Tibial artery (tissue), 4 donors: ENCODE results near the gene SCG2.
"Not testable (repeated sequence)": the region's sequence is repeated elsewhere in the genome, so short reads cannot be mapped to it uniquely, and the experiment has no call there.

Experiments used
- DNase-seq, 2 donors: peaks; one replicate each; pipeline ENCODE4 v3.0.0-alpha.2; 2019
- H3K27ac ChIP-seq, 2 donors: fragments of 200-600 bp; sonication (generic) in 1 of 2; 1 replicate in 1 of 2; 2 replicates in 1 of 2; pipeline ENCODE4 v1.5.1; 2018 to 2019; ENCODE audit warnings: mild to moderate bottlenecking in 1 of 2
- H3K27me3 ChIP-seq, 2 donors: fragments of 200-600 bp; sonication (generic) in 1 of 2; one replicate each; pipeline versions ENCODE4 v1.5.1 to v1.6.0; 2016 to 2019
- H3K36me3 ChIP-seq, 3 donors: fragments of 200-600 bp; sonication (generic) in 2 of 3; one replicate each; pipeline ENCODE4 v1.5.1; 2016 to 2019; ENCODE audit warnings: mild to moderate bottlenecking in 2 of 3
- H3K4me1 ChIP-seq, 4 donors: fragments of 200-600 bp; sonication (generic) in 2 of 4; 1 replicate in 3 of 4; 2 replicates in 1 of 4; pipeline ENCODE4 v1.5.1; 2016 to 2019
- H3K4me3 ChIP-seq, 2 donors: fragments of 200-600 bp; sonication (generic) in 1 of 2; 1 replicate in 1 of 2; 2 replicates in 1 of 2; pipeline ENCODE4 v1.5.1; 2018 to 2019; ENCODE audit warnings: mild to moderate bottlenecking in 2 of 2
- H3K9me3 ChIP-seq, 3 donors: fragments of 200-600 bp; sonication (generic) in 1 of 3; one replicate each; pipeline ENCODE4 v1.5.1; 2016 to 2019
- intact Hi-C: fragments of 100-400 bp; cut with DNase I; formaldehyde crosslinking; loops from one replicate; pipeline ENCODE4 v1.15.0; 2023; ENCODE audit warnings: low total_unique reads
- TF ChIP-seq, protein P1 (sequence below), 2 experiments: fragments of 200-600 bp in 1 of 2; fragments of 450-650 bp in 1 of 2; IDR thresholded peaks; one replicate each; pipeline ENCODE4 v1.5.1; 2017 to 2019; ENCODE audit warnings: antibody characterized with exemption in 2 of 2, mild to moderate bottlenecking in 1 of 2, moderate library complexity in 1 of 2

Gene SCG2

DNA sequence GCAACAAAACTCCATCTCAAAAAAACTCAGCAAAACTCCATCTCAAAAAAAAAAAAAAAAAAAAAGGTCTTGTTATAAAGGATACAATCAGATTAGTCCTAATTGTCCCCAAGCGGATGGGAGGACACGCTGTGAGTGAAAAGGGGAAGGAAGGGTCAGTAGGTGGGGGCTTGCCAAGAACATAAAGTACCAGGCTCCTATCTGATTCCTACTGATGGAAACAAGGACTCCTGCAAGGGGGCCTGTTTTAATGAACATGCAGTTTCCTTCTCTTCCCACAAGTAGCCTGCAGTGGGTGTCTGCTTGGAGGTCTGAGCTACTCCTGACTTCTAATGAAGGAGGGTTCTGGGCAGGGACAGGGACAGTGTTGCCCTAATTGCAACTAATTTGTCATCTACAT, 7.9 kb downstream of the SCG2 start:
- no peaks in the 10 kb centered on the region for H3K27me3 ChIP-seq
- no peak overlapping the region for H3K27ac ChIP-seq
- H3K4me1 ChIP-seq, result no peaks in the 10 kb centered on the region
- H3K36me3 ChIP-seq, result no peaks in the 10 kb centered on the region
- TF ChIP-seq, protein P1, sequence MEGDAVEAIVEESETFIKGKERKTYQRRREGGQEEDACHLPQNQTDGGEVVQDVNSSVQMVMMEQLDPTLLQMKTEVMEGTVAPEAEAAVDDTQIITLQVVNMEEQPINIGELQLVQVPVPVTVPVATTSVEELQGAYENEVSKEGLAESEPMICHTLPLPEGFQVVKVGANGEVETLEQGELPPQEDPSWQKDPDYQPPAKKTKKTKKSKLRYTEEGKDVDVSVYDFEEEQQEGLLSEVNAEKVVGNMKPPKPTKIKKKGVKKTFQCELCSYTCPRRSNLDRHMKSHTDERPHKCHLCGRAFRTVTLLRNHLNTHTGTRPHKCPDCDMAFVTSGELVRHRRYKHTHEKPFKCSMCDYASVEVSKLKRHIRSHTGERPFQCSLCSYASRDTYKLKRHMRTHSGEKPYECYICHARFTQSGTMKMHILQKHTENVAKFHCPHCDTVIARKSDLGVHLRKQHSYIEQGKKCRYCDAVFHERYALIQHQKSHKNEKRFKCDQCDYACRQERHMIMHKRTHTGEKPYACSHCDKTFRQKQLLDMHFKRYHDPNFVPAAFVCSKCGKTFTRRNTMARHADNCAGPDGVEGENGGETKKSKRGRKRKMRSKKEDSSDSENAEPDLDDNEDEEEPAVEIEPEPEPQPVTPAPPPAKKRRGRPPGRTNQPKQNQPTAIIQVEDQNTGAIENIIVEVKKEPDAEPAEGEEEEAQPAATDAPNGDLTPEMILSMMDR (IDR thresholded peaks at IDR 0.05), result no peak
- H3K4me3 ChIP-seq, result no peak overlapping the region
- no peaks in the 10 kb centered on the region for H3K9me3 ChIP-seq
- intact Hi-C loops, result no loop called here
- no peak for DNase-seq

- H3K27ac ChIP-seq, H3K4me3 ChIP-seq, H3K27me3 ChIP-seq, H3K36me3 ChIP-seq, H3K9me3 ChIP-seq, intact Hi-C loops, DNase-seq, H3K4me1 ChIP-seq: not testable (repeated sequence)
Measured at GRCh38 chr2:223592689-223593088, 9.5 kb downstream of the SCG2 start.

DNA sequence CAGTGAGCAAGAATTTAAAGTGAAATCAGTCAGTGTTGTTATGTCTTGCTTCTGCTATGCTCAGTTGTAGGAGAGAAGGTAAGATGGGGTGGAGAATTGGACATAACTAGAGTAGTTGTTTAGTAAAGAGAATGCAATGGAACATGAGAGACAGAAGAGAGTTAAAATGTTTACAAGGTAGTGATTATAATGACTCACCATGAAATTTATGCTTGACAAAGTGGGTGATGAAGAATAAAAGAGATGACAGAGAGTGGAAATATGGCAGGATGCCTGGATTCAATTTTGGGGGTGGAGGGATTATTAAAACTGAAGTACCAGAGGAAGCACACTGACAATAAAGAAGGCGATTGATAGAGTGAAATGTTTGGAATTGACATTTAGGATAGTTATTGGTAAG, 10.6 kb downstream of the SCG2 start:
- H3K27ac ChIP-seq, result no peak overlapping the region
- no peaks in the 10 kb centered on the region for H3K9me3 ChIP-seq
- H3K27me3 ChIP-seq, result no peaks in the 10 kb centered on the region
- H3K4me1 ChIP-seq, result no peaks in the 10 kb centered on the region
- no peak for DNase-seq
- TF ChIP-seq, protein P1 (IDR thresholded peaks at IDR 0.05), result no peak
- no peaks in the 10 kb centered on the region for H3K36me3 ChIP-seq
- intact Hi-C loops, result no loop called here
- no peak overlapping the region for H3K4me3 ChIP-seq

- DNase-seq, result no peak
- Histone ChIP-seq H3K9me3 (no peaks in the 10 kb centered on the region), H3K27me3 (no peaks in the 10 kb centered on the region), H3K4me3 (no peak overlapping the region), H3K4me1 (no peaks in the 10 kb centered on the region), H3K36me3 (no peaks in the 10 kb centered on the region), H3K27ac (no peak overlapping the region)
- intact Hi-C loops, result no loop called here
- TF ChIP-seq, protein P1 (IDR thresholded peaks at IDR 0.05), result no peak
Measured at GRCh38 chr2:223590964-223591363, 11.2 kb downstream of the SCG2 start.

GRCh38 chr2:223589901-223590300, 12.3 kb downstream of the SCG2 start:
- DNase-seq, result no peak
- Histone ChIP-seq H3K27ac (no peak overlapping the region), H3K9me3 (no peaks in the 10 kb centered on the region), H3K27me3 (no peaks in the 10 kb centered on the region), H3K4me3 (no peak overlapping the region), H3K36me3 (no peaks in the 10 kb centered on the region), H3K4me1 (no peaks in the 10 kb centered on the region)
- intact Hi-C loops, result no loop called here
- TF ChIP-seq, protein P1 (IDR thresholded peaks at IDR 0.05), result no peak

GRCh38 chr2:223588251-223588650, 13.9 kb downstream of the SCG2 start:
- Histone ChIP-seq H3K4me1 (no peaks in the 10 kb centered on the region), H3K4me3 (no peak overlapping the region), H3K27ac (no peak overlapping the region), H3K27me3 (no peaks in the 10 kb centered on the region), H3K9me3 (no peaks in the 10 kb centered on the region), H3K36me3 (no peaks in the 10 kb centered on the region)
- intact Hi-C loops, result no loop called here
- DNase-seq, result no peak
- TF ChIP-seq, protein P1 (IDR thresholded peaks at IDR 0.05), result no peak
